GM12873 (cell line): ENCODE results near the gene CLK2.

ENCODE experiments used
- CTCF ChIP-seq: IDR thresholded peaks from 2 replicates; pipeline ENCODE4 v1.5.1; 2012; ENCODE audit warnings: low read depth, mild to moderate bottlenecking, moderate library complexity, low read length, control low read depth; ENCODE audit not compliant: insufficient read depth; ENCODE audit errors: missing control alignments

CLK2 gene

GRCh38 chr1:155244368-155245162, 28.7 kb downstream of the CLK2 start:
- peak; percentile 36 for TF ChIP-seq CTCF

- no peak for TF ChIP-seq CTCF
Measured at GRCh38 chr1:155242805-155243358, 30.4 kb downstream of the CLK2 start.

GRCh38 chr1:155241841-155242264, 31.5 kb downstream of the CLK2 start:
- no peak for TF ChIP-seq CTCF

- TF ChIP-seq CTCF: no peak
Measured at GRCh38 chr1:155241069-155241679, 32.1 kb downstream of the CLK2 start.

DNA sequence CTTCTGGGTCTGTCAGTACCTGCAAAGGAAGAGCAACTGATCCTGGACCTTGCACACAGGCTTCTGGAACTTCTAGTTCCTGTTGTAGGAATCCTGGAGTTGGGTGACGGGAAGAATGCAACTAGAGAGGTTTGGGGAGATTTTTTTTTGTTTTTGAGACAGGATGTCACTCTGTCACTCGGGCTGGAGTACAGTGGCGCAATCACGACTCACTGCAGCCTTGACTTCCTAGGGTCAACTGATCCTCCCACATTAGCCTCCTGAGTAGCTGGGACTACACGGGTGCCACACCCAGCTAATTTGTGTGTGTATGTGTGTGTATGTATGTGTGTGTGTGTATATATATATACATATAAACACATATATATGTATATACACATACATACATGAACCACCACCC, 36.9 kb downstream of the CLK2 start:
- no peak for TF ChIP-seq CTCF

GRCh38 chr1:155228096-155228427, 45.2 kb downstream of the CLK2 start:
- TF ChIP-seq CTCF: no peak

DNA sequence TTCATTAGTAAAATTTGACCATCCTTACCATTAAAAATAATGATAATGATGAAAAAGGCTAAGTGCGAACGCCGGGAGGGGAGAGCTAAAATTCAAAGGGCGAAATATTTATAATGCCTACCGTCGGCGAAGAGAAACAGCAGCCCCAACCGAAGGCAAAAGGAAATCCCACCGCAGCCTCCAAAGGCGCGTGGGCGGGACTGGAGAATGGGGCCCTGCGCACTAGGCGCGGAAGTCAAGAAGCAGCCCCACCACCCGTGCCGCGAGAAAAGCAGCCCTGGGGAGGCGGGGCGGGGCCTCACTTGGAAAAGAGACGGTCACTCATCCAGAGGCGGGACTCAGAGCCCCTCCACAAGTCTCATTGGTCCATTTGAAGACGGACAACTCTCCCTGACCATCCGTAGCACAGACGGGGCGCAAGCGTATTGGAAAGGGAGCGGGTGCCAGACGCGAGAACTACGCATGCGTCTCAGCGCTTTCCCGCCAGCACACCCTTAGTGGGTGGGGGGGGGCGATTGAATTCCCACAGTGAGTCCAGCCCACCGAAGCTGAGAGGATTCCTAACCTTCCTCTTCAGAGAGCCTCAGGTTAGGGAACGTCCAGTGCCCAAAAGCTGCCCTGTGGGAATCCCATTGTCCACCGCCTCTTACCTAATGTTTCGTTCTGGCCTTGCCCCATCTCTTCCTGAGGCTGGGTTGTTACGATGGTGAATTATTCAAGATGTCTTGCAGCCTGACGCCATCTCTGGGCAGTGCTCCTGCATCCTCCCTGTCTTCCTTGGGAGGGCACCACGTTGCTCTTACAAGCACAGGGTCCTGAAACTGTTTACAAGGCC, 45.8 kb downstream of the CLK2 start:
- no peak for TF ChIP-seq CTCF
